ENCODE data around the gene REEP2.
"Not testable (repeated sequence)": the region's sequence is repeated elsewhere in the genome, so short reads cannot be mapped to it uniquely, and the experiment has no call there.

Gene REEP2

DNA sequence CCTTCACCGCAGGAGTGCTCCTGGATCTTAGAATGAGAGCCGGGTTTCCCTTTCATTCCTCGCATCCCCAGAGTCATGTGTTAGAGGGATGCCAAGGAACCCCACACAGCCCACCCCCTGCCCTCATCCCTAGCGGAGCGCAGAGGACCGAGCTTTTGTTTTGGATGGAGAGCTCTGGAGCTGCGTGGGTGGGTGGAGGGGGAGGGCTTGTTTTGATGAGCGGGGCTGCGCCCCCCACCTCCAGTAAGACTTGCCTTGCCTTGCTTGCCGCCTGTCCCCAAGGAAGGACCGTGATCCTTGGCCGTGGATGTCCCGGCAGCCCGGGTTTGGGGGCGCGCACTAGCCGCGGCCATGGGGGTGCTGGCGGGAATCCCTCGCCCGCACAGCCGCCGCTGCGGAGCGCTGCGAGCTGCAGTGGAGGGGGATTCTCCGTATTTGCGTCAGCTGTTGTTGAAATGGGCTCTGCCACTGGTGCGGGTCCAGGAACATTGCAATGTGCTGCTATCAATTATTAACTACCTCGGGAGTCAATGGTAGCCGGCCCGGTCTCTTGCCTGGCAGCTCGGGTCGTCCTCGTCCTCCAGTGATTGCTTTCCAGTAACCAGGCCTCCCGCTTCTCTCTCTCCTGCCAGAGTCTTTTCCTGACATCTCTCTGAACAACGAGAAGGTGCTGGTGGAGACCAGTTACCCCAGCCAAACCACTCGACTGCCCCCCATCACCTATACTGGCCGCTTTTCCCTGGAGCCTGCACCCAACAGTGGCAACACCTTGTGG, 27.5 kb downstream of the REEP2 start:
- DNase-seq, result no peak

DNA sequence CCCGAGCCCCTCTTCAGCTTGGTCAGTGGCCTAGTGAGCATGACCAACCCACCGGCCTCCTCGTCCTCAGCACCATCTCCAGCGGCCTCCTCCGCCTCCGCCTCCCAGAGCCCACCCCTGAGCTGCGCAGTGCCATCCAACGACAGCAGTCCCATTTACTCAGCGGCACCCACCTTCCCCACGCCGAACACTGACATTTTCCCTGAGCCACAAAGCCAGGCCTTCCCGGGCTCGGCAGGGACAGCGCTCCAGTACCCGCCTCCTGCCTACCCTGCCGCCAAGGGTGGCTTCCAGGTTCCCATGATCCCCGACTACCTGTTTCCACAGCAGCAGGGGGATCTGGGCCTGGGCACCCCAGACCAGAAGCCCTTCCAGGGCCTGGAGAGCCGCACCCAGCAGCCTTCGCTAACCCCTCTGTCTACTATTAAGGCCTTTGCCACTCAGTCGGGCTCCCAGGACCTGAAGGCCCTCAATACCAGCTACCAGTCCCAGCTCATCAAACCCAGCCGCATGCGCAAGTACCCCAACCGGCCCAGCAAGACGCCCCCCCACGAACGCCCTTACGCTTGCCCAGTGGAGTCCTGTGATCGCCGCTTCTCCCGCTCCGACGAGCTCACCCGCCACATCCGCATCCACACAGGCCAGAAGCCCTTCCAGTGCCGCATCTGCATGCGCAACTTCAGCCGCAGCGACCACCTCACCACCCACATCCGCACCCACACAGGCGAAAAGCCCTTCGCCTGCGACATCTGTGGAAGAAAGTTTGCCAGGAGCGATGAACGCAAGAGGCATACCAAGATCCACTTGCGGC, 28.2 kb downstream of the REEP2 start:
- DNase-seq, result no peak

DNA sequence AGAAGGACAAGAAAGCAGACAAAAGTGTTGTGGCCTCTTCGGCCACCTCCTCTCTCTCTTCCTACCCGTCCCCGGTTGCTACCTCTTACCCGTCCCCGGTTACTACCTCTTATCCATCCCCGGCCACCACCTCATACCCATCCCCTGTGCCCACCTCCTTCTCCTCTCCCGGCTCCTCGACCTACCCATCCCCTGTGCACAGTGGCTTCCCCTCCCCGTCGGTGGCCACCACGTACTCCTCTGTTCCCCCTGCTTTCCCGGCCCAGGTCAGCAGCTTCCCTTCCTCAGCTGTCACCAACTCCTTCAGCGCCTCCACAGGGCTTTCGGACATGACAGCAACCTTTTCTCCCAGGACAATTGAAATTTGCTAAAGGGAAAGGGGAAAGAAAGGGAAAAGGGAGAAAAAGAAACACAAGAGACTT, 28.9 kb downstream of the REEP2 start:
- no peak for DNase-seq

DNA sequence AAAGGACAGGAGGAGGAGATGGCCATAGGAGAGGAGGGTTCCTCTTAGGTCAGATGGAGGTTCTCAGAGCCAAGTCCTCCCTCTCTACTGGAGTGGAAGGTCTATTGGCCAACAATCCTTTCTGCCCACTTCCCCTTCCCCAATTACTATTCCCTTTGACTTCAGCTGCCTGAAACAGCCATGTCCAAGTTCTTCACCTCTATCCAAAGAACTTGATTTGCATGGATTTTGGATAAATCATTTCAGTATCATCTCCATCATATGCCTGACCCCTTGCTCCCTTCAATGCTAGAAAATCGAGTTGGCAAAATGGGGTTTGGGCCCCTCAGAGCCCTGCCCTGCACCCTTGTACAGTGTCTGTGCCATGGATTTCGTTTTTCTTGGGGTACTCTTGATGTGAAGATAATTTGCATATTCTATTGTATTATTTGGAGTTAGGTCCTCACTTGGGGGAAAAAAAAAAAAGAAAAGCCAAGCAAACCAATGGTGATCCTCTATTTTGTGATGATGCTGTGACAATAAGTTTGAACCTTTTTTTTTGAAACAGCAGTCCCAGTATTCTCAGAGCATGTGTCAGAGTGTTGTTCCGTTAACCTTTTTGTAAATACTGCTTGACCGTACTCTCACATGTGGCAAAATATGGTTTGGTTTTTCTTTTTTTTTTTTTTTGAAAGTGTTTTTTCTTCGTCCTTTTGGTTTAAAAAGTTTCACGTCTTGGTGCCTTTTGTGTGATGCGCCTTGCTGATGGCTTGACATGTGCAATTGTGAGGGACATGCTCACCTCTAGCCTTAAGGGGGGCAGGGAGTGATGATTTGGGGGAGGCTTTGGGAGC, 29.5 kb downstream of the REEP2 start:
- no peak for DNase-seq

DNA sequence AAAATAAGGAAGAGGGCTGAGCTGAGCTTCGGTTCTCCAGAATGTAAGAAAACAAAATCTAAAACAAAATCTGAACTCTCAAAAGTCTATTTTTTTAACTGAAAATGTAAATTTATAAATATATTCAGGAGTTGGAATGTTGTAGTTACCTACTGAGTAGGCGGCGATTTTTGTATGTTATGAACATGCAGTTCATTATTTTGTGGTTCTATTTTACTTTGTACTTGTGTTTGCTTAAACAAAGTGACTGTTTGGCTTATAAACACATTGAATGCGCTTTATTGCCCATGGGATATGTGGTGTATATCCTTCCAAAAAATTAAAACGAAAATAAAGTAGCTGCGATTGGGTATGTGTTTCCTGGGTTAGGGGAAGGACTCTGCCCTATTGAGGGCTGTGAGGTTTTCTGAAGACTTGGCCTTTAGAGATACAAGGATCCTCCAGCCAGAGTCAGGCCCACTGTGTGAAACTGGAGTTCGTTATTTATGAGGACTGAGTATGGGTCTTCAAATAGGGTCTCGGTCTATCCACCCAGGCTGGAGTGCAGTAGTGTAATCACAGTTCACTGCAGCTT, 30.2 kb downstream of the REEP2 start:
- no peak for DNase-seq

DNA sequence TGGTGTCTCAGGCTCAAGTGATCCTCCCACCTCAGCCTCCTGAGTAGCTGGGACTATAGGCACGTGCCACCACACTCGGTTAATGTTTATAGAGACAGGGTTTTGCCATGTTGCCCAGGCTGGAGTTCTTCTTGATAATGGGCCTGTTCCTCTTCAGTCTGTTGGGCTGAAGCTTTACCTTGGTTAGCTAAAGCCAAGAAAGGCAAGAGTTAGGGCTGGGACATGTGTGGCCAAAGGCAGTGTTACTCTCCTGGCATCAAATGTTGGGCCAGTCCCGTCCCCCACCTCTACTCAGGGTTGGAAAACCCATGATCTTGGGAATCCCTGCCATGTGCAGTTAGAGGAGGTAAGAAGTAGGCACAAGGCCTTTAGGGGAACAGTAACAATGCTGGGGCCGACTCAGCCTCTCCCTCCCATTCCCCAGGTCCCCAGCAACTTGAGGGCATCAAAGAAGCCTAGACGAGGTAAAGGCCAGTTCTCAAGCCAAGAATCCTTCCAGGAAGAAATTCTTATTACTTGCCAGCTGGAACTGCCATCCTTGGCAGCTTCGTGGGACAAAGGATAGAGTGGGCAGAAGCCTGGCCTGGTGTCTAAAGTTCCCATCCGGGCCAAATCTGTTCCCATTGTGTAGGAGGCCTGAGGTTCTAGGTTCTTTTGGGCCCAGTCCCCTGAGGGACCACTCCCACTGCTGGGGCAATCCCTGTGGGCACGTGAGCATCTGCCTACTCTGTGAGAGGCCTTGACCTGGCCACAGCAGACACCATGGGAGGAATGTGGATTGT, 30.9 kb downstream of the REEP2 start:
- DNase-seq, result no peak

DNA sequence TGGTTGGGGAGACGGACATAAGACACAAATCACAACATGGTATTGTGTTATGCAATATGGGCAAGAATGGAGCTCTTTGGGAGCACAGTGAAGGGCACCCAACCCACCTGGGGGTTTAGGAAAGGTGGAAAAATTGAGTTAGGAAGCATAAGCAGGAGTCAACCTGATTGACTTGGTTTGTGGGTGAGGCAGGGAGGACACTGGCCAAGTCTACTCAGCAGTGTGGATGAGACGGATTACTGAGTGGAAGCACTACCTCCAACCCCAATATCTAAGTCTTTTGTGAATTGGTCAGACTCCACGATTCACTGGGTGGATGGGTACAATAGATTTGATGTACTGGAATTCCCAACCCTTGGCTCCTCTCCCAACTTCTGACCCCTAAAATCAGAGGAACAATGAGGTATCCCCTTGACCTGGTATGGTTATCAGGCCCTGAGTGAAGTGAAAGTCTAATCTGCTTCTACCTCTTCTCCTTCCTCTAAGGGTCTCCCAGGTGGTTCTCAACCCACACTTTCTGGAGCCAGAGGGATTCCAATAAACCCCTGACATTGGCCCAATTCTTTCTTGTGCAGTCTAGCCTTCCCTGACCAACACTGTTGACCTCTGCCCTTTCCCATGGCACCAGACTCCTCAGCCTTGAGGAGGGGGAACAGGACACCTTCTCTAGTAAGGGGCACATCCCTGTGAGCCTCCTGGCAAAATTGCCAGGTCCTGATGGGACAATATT, 31.6 kb downstream of the REEP2 start:
- DNase-seq, result no peak

DNA sequence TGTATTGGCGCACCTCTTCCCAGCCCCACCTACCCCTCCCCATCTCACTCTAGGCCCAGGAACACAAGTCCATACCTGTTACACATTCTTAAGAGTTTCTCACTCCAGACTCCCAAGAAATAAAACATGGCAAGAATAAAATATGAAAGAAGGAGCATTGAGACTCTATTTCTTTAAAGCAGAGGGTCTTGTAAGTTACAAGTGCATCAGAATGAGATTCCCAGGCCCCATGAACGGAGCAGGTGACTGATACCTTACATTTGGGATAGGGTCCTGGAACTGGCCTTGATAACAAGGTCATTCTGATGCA, 32.1 kb downstream of the REEP2 start:
- no peak for DNase-seq

DNA sequence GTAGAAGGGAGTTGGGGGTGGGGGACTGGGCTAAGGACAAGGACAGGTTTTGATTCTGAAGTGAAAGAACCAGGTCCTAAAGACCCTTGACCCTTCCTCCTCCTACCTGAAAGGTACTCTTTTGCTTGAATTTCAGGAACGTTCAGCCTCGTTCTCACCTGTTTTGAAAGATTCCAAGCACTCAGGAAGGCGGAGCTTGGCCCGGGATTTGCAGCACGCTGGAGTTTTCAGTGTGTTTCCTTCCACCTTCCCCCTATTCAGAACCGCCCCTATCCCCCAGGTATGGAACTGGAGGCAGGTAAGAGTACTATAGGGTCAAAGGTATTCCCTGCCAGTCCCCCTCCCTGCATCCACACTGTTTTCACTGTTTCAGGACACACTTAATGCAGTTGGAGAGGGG, 33.5 kb downstream of the REEP2 start:
- no peak for DNase-seq

DNA sequence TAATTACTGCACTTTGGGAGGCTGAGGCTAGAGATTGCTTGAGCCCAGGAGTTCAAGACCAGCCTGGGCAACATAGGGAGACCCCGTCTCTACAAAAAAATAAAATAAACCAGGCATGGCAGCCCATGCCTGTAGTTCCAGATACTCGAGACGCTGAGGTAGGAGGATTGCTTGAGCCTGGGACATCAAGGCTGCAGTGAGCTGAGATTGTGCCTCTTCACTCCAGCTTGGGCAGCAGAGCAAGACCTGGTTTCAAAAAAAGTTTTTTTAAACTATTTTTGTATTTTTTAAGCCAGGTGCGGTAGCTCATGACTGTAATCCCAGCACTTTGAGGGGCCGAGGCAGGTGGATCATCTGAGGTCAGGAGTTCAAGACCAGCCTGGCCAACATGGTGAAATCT, 34.3 kb downstream of the REEP2 start:
- DNase-seq, result not testable (repeated sequence)

DNA sequence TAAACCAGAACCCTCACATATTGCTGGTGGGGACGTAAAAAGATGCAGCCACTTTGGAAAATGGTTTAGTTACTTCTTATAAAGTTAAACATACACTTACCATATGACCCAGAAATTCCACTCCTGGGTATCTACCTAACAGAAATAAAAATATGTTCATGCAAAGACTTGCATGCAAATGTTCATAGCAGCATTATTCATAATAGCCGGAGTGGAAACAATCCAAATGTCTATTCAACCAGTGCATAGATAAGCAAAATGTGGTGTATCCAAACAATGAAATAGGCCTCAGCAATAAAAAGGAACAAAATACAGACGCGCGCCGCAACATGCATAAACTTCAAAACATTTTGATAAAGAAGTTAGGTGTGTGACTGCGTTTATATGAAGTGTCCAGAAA, 38.1 kb downstream of the REEP2 start:
- DNase-seq, result no peak

DNA sequence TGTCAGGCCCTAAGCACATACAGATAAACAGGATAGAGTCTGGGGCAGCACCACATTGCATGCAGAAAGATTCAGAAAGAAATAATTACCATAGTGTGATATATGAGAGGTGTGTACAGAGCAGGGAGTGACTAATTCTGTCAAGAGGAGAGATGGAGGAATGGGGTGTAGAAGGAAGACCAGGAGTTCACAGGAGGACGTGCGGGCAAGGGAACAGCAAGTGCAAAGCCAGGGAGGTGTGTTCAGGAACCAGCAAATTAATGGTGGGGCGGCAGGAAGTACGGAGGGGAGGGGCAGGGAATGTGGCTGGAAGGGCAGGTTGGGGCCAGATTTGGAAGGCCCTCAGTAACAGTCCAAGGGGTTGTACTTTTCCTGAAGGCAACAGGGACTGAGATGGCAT, 43.8 kb downstream of the REEP2 start:
- no peak for DNase-seq

DNA sequence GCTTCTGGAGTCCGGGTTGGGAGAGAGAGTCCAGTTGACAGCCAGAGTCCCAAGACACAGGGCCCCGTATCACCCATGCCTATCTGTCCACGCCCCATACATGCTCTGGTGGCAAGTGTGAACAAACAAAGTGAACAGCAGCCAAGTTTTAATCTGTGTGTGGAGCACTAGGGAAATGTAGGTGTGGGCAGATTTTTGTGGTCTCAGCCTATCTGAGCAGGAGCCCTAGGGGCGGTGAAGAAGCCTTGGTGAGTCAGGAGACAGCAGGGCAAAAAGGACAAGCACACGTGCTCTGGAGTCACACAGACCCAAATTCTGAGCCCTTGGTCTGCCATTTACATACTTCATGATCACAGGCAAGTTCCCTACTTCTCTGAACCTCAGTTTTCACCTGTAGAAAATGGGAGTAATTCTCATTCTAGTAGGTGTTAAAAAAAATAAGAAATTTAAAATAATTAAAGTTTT, 49.7 kb downstream of the REEP2 start:
- no peak for DNase-seq

DNA sequence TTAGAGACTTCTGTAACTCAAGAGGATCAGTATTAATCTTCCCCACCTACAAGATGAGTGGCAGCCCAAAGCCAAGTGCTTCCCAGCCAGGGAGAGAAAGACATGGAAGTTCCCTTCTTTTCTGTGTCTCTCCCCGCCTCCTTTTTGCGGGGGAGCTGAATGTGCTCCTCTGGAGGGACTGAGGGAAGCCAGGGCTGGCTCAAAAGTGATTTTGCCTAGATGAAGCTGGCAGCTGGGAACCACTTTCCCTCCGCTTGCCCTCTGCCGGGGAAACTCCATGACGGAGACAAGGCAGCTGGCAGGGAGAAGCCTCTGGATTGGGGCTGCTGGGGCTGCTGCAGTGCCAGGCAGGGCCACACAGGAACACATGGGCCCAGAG, 50.8 kb downstream of the REEP2 start:
- no peak for DNase-seq

DNA sequence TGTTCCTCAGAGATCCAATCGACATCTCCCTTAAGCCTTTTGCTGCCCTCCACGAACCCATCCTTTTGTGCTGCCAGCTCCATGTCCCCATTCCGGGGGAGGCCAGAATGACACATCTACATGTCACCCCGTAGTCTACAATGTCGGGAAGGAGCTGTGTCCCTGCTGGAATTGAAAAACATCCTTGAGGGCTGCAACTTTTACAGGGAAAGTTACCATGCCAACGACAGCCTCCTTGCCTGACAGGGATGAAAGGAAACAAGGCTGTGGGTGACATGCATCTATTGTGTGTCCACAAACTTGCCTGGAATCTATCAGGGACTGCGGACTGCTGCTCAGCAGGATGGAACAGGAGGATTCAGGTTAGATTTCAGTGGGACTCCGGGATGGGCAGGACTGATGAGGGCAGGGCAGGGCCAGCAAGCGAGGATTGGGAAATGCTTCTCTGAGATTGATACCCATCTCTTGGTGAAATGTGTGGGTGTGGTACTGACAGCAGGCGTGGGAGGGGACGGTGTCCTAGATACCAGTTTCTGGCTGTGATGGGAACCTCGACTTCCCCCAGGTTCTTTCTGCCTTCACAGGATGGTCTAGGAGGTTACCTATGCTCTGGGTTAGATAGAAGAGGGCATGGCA, 51.9 kb downstream of the REEP2 start:
- DNase-seq, result no peak

DNA sequence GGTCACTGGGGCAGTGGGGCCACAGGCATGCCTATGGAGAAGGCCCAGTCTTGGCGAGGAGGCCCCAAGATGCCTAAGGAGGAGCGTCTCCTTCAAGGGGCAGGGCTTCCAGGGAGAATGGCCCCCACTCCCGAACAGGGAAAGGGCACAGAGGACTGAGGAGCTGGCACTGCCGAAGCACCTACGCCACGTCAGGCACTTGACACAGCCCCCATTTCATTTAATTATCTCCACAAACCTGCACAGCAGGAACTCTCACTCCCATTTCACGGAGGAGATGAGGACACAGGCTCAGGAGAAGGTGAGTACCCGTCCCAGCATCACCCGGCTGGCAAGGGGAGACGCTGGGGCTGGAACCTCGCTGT, 52.4 kb downstream of the REEP2 start:
- no peak for DNase-seq

DNA sequence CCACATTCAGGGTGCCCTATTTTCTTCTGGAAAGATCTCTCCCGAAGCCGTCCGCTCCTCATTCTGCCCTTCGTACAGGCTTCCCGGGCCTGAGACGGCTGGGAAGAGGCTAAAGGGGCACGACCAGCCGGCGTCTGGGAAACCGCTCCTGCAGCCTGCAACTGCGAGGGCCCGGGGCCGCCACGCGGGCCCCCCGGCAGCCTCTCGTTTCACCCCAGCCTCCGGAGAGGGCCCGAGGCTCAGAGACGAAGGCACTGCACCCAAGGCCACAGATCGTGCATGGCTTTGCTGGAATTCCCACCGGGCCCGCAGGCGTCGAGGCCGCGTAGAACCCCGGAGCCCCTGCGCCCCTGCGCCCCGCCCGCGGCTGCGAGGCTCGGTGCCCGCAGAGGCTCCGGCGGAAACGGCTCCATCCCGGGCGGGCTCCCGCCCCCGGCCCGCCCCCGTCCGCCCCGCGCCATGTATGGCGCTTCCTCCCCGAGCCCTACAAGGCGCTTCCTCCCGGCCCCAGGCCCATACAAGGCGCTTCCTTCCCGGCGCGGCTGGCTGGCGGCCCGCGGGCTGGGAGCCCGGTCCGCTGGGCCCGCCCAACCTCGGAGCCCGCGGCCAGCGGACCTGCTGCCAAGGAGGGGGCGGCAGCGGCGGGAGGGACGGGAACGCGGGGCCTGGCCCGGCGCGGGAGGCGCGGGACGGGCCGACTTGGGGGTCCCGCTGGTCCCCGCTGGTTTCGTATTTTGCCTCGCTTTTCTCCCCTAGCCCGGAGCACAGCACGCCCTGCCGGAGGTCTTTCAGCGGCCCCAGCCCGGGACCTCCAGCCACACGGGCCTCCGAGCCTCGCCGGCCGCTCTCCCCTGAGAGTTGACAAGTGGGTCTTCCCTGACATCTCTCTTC, 53.1 kb downstream of the REEP2 start:
- no peak for DNase-seq

DNA sequence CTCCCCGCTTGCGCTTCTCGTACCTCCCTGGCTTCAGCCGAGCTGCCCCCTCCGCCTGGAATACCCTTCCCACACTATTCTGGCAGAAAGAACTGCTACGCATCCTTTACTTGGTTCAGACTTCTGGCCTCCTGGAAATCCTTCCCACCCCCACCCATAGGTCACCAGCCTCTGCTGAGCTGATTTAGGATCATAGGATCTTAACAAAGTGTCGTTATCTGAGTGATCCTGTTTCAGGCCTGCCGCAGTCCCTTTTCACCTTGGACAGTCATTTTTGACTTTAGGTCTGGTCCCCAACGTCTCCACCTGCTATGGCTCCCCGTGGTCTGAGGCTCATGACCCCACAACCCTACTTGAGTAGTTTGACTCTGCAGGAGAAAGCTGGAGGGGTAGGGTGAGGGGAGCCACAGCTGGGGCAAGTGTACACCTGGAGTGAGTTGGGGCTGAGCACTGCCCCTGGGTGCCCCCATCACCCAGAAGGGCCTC, 53.7 kb downstream of the REEP2 start:
- no peak for DNase-seq

DNA sequence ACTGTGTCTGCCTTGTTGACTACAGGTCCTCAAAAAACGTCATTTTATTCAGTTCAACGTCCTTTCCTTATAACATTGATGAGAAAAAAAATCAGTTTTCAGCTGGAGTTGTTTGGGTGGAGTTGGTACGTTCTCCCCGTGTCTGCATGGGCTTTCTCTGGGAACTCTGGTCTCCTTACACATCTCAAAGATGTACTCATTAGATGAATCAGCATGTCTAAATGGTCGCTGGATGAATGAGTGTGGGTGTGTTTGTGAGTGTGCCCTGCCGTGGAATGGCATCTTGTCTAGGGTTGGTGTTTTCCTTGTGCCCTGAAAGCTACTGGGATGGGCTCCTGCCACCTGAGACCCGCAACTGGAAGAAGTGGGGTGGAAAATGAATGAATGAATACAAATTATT, 56.5 kb downstream of the REEP2 start:
- no peak for DNase-seq
